Cardiac fibroblast (primary cell): ENCODE results near the gene SPRED3.

Experiments
- DNase-seq, 2 donors: peaks; one replicate each; pipeline versions ENCODE4 v3.0.0 to v3.0.0-alpha.2; 2010; ENCODE audit warnings: low read depth in 2 of 2
- H3K4me3 ChIP-seq, 2 donors: replicated peaks in 1 of 2; 1 replicate in 1 of 2; 2 replicates in 1 of 2; pipeline ENCODE4 v1.5.1; 2011; ENCODE audit warnings: low read depth in 2 of 2, low read length in 2 of 2, mild to moderate bottlenecking in 2 of 2, moderate library complexity in 1 of 2
- CTCF ChIP-seq: IDR thresholded peaks from one replicate; pipeline ENCODE4 v1.5.1; 2011; ENCODE audit warnings: low read depth, mild to moderate bottlenecking, low read length, inconsistent platforms

Gene SPRED3

DNA sequence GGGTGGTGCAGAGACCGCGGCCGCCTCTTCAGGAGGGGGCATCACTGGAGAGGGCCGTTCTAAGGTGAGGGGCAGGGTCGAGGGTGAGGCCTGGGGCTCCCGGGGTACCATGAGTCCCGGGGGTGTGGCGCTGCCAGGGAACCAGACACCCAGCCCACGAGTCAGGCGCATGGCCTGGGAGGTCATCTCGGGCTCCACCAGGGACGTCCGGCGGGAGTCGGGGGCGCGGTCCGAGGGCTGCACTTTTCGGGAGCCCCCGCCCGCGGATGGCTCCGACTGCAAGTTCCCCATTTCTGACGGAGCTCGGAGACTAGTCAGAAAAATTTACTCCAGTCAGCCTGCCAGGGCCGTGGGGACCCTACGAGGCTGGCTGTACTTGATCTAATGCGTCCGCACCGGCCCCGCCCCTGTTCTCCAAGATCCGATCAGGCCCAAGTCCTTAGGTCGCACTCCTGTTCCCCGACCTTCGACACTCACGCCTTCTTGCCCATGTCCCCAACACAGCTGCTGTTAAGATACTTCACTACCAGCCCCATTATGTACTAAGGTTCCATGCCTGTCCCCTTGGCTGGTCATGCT, 1.4 kb upstream of the SPRED3 start:
- TF ChIP-seq CTCF: no peak
- DNase-seq: no peak
- H3K4me3 ChIP-seq: peak overlapping the region; percentile 73 to 82

GRCh38 chr19:38387550-38388348, 748 bp upstream of the SPRED3 start, which contains the start of gene GGN:
Gene GGN (minus strand): TSS chr19:38388034. CDS start chr19:38387261, 773 bp downstream.
- peak within 1 kb of the TSS; percentile 73 to 82 for H3K4me3 ChIP-seq
- no peak for TF ChIP-seq CTCF
- DNase-seq: peak; percentile 95

DNA sequence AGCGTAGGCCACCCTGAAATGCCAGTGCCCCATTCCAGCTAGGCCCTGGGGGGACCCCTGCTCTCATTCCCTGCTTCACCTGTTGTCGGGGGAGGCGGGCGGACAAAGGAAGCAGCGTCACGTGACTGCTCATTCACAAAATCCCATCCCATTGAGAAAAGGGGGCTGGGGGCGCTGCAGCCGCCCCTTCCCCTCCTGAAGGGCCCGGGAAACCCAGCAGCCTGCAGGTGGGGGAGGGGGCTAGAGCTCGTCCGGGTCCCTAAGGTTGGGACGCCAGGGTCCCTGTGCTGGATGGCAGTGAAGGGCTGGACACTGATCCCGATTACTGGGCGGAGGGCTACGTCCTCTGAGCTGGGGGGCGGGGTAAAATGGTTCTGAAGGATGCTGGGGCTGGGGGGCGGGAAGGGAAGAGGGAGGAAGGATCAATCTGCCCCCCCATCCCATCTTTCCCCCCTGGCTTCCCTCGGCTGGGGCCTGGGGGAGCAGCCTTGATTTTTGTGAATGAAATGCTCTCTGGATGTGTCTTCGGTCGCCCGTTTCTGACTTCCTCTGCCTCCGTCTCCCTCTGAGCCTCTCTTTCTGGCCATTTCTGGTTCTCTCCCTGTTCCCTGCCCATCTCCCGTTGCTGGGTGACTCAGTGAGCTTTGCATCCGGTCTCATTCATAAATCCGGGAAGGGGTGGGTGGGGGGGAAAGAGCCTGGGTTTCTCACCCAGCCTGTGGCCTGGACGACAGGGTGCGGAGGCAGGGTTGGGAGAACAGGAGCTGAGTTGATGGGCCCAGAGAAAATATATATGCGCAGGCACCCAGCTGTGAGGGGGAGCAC, 816 bp downstream of the SPRED3 start:
- DNase-seq: peak; percentile 81 to 84
- no peak for TF ChIP-seq CTCF
- H3K4me3 ChIP-seq: peak overlapping the region; percentile 73 to 82

- H3K4me3 ChIP-seq: peak overlapping the region in 1 of 2 donors; percentile 82
- no peak for TF ChIP-seq CTCF
- DNase-seq: no peak
These were observed 1.7 kb downstream of the SPRED3 start for GRCh38 chr19:38389957-38390924.

DNA sequence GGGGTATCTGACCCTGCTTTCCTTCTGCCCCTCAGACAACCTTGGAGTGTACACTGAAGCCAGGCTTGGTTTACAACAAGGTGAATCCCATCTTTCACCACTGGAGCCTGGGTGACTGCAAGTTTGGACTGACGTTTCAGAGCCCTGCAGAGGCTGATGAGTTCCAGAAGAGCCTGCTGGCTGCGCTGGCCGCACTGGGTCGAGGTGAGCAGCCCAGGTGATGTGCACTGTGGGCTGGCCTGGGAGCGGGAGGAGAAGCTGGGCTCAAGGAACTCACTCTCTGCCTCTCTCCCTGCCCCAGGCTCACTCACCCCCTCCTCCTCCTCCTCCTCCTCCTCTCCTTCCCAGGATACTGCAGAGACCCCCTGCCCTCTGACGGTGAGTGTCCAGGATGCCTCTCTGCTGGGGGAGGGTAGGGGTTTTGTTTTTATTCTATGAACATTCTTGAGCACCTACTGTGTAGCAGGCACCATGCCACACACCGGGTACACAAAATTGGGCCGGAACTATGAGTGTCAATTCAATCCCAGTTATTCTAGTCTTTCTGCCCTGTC, 3.5 kb downstream of the SPRED3 start:
- TF ChIP-seq CTCF: no peak

More for the DNA sequence above, 3.5 kb downstream of the SPRED3 start:
- no peak for DNase-seq
- no peak overlapping the region for H3K4me3 ChIP-seq
